B cell (primary cell): ENCODE data around the gene KCNAB3. TPM values are rescaled to one million over a fixed set of nuclear protein-coding genes. Genes with fewer than 3 reads are reported as not detected.

ENCODE experiments used
- ATAC-seq: fragments of 200-7000 bp; cut with Tn5 transposase; one replicate; pipeline ENCODE4 v1.10.0; 2021; ENCODE audit warnings: low read depth, mild to moderate bottlenecking, moderate number of reproducible peaks, moderate library complexity
- CTCF ChIA-PET: fragments of 350-600 bp; sonication (Branson Sonifier 250); formaldehyde crosslinking; loops from one replicate; lab custom pipeline; 2021; ENCODE audit warnings: antibody characterized with exemption, inconsistent platforms; lab: Charles Lee
- POLR2A ChIA-PET: fragments of 350-600 bp; sonication (Branson Sonifier 250); formaldehyde crosslinking; loops from one replicate; lab custom pipeline; 2021; ENCODE audit warnings: antibody characterized with exemption; lab: Charles Lee
- DNase-seq: peaks from one replicate; pipeline ENCODE4 v3.0.0; 2013
- H2AFZ ChIP-seq: 2 replicates; pipeline ENCODE4 v1.6.1; 2012; ENCODE audit warnings: mild to moderate bottlenecking, low read depth, low read length; ENCODE audit not compliant: insufficient read depth, poor library complexity, severe bottlenecking
- H3K27ac ChIP-seq, 2 donors: 1 replicate in 1 of 2; 2 replicates in 1 of 2; pipeline ENCODE4 v1.5.1; 2012 to 2013; ENCODE audit warnings: low read length in 2 of 2, mild to moderate bottlenecking in 2 of 2, moderate library complexity in 1 of 2
- H3K27me3 ChIP-seq, 4 experiments: fragments of 200-600 bp in 1 of 4; sonication (generic) in 1 of 4; replicated peaks in 1 of 4; 1 replicate in 2 of 4; 2 replicates in 2 of 4; pipeline versions ENCODE4 v1.6.1 to v1.7.0; 2013 to 2016; ENCODE audit warnings: low read length in 3 of 4, mild to moderate bottlenecking in 2 of 4, mixed read lengths in 1 of 4, moderate library complexity in 1 of 4; ENCODE audit not compliant: insufficient read depth in 4 of 4, control insufficient read depth in 3 of 4; ENCODE audit errors: control extremely low read depth in 1 of 4
- H3K36me3 ChIP-seq, 2 experiments: replicated peaks in 1 of 2; 1 replicate in 1 of 2; 2 replicates in 1 of 2; pipeline versions ENCODE4 v1.6.1 to v1.7.1; 2013; ENCODE audit warnings: low read length in 1 of 2; ENCODE audit not compliant: insufficient read depth in 2 of 2, control insufficient read depth in 1 of 2; ENCODE audit errors: control extremely low read depth in 1 of 2, extremely low read depth in 1 of 2
- H3K4me1 ChIP-seq, 2 donors: fragments of 200-600 bp in 1 of 2; sonication (generic) in 1 of 2; 1 replicate in 1 of 2; 2 replicates in 1 of 2; pipeline versions ENCODE4 v1.5.1 to v1.6.1; 2013 to 2017; ENCODE audit warnings: low read length in 2 of 2; ENCODE audit not compliant: control insufficient read depth in 2 of 2, insufficient read depth in 2 of 2
- H3K4me2 ChIP-seq: replicated peaks from 2 replicates; pipeline ENCODE3; 2012; ENCODE audit warnings: mild to moderate bottlenecking, low read depth, low read length; ENCODE audit not compliant: poor library complexity, severe bottlenecking
- H3K4me3 ChIP-seq, 5 experiments: fragments of 200-600 bp in 1 of 5; sonication (generic) in 1 of 5; 1 replicate in 3 of 5; 2 replicates in 2 of 5; pipeline versions ENCODE4 v1.5.1 to v1.7.0; 2011 to 2016; ENCODE audit warnings: low read length in 4 of 5, mild to moderate bottlenecking in 4 of 5, low read depth in 2 of 5, control low read depth in 1 of 5, moderate library complexity in 1 of 5; ENCODE audit not compliant: insufficient read depth in 1 of 5; ENCODE audit errors: control extremely low read depth in 1 of 5, extremely low read depth in 1 of 5
- H3K79me2 ChIP-seq: fragments of 200-600 bp; sonication (generic); one replicate; pipeline ENCODE4 v1.6.0; 2016; ENCODE audit warnings: low read length; ENCODE audit not compliant: control insufficient read depth, insufficient read depth
- H3K9ac ChIP-seq: fragments of 200-600 bp; sonication (generic); 2 replicates; pipeline ENCODE4 v1.6.1; 2017; ENCODE audit warnings: mild to moderate bottlenecking, low read length, moderate library complexity
- H3K9me3 ChIP-seq, 3 donors: one replicate each; pipeline versions ENCODE4 v1.6.1 to v1.7.1; 2013; ENCODE audit warnings: low read length in 2 of 3; ENCODE audit not compliant: control insufficient read depth in 2 of 3, insufficient read depth in 1 of 3; ENCODE audit errors: control extremely low read depth in 1 of 3
- H4K20me1 ChIP-seq: 2 replicates; pipeline ENCODE4 v1.6.0; 2012; ENCODE audit warnings: mild to moderate bottlenecking, low read length; ENCODE audit not compliant: insufficient read depth, control insufficient read depth, poor library complexity, severe bottlenecking
- H3K27ac Mint-ChIP-seq: one replicate; pipeline ENCODE4 v1.8.0; 2021; ENCODE audit warnings: mixed read lengths
- H3K27me3 Mint-ChIP-seq: one replicate; pipeline ENCODE4 v1.8.0; 2021; ENCODE audit warnings: mixed read lengths
- H3K4me1 Mint-ChIP-seq: one replicate; pipeline ENCODE4 v1.8.0; 2021; ENCODE audit warnings: mixed read lengths
- H3K4me3 Mint-ChIP-seq: one replicate; pipeline ENCODE4 v1.8.0; 2021; ENCODE audit warnings: mixed read lengths
- H3K9me3 Mint-ChIP-seq: one replicate; pipeline ENCODE4 v1.8.0; 2022; ENCODE audit warnings: mixed read lengths; ENCODE audit not compliant: insufficient read depth
- EZH2 ChIP-seq: IDR thresholded peaks from 2 replicates; pipeline ENCODE4 v1.6.1; 2012; ENCODE audit warnings: borderline replicate concordance, low read depth, mild to moderate bottlenecking, moderate library complexity, low read length; ENCODE audit not compliant: insufficient read depth, poor library complexity, severe bottlenecking
- WGBS: methylation state at CpG from one replicate; pipeline ENCODE4 v1.1.5; 2013; ENCODE audit warnings: missing lambda C conversion rate; ENCODE audit not compliant: insufficient coverage; 5-methylcytosine and 5-hydroxymethylcytosine counted together
- intact Hi-C: fragments of 100-400 bp; cut with micrococcal nuclease; formaldehyde crosslinking; loops from one replicate; pipeline ENCODE4 v1.10.0; 2022
- polyA plus RNA-seq: library from polyadenylated mRNA; depleted of rRNA; stranded (reverse); fragments of >200 nt; gene quantifications from 2 replicates; pipeline ENCODE4 v1.2.3, GENCODE V29; 2012
- total RNA-seq, 2 donors: library from RNA; stranded (reverse); fragments of 120-200 nt in 1 of 2; gene quantifications; 1 replicate in 1 of 2; 2 replicates in 1 of 2; pipeline versions ENCODE4 v1.2.3 to v1.2.4, GENCODE V29; 2013 to 2022
- TF ChIP-seq, protein P1 (sequence below): fragments of 200-600 bp; IDR thresholded peaks from one replicate; pipeline ENCODE4 v1.8.0; 2022; ENCODE audit warnings: antibody characterized with exemption, mild to moderate bottlenecking

KCNAB3 gene
- total and polyA plus RNA-seq, 2 donors (not counting 1 experiment from before 2014, with no cell fraction given), result 11.4 to 16.3 TPM

GRCh38 chr17:7882068-7882467, 47.6 kb downstream of the KCNAB3 start:
- intact Hi-C loops, result loop anchor here (10.0 kb wide), 1 partner anchor 137 kb away; no protein-coding TSS in a partner anchor
- Histone ChIP-seq H3K79me2 (peaks cover 20% of the 10 kb centered on the region), H3K27ac (no peak overlapping the region), H4K20me1 (no peaks in the 10 kb centered on the region), H2AFZ (peak overlapping the region; percentile 1), H3K36me3 (no peaks in the 10 kb centered on the region), H3K4me3 (no peak overlapping the region), H3K4me2 (no peak overlapping the region), H3K9ac (no peak overlapping the region), H3K4me1 (peaks cover 35 to 40% of the 10 kb centered on the region in 2 donors), H3K27me3 (no peaks in the 10 kb centered on the region), H3K9me3 (no peaks in the 10 kb centered on the region)
- peaks cover 3% of the 10 kb centered on the region for H3K4me1 Mint-ChIP-seq
- POLR2A ChIA-PET, result no interaction called here
- DNase-seq (no peak), ATAC-seq (no peak)
- 30% methylated on average over 2 of the region's 7 CpGs for WGBS
- TF ChIP-seq, protein P1, sequence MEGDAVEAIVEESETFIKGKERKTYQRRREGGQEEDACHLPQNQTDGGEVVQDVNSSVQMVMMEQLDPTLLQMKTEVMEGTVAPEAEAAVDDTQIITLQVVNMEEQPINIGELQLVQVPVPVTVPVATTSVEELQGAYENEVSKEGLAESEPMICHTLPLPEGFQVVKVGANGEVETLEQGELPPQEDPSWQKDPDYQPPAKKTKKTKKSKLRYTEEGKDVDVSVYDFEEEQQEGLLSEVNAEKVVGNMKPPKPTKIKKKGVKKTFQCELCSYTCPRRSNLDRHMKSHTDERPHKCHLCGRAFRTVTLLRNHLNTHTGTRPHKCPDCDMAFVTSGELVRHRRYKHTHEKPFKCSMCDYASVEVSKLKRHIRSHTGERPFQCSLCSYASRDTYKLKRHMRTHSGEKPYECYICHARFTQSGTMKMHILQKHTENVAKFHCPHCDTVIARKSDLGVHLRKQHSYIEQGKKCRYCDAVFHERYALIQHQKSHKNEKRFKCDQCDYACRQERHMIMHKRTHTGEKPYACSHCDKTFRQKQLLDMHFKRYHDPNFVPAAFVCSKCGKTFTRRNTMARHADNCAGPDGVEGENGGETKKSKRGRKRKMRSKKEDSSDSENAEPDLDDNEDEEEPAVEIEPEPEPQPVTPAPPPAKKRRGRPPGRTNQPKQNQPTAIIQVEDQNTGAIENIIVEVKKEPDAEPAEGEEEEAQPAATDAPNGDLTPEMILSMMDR, result no peak
- TF ChIP-seq EZH2, result no peak
- no peaks in the 10 kb centered on the region for H3K9me3 Mint-ChIP-seq
- H3K4me3 Mint-ChIP-seq, result no peak overlapping the region
- no peaks in the 10 kb centered on the region for H3K27me3 Mint-ChIP-seq
- no peak overlapping the region for H3K27ac Mint-ChIP-seq
- CTCF ChIA-PET, result no interaction called here

DNA sequence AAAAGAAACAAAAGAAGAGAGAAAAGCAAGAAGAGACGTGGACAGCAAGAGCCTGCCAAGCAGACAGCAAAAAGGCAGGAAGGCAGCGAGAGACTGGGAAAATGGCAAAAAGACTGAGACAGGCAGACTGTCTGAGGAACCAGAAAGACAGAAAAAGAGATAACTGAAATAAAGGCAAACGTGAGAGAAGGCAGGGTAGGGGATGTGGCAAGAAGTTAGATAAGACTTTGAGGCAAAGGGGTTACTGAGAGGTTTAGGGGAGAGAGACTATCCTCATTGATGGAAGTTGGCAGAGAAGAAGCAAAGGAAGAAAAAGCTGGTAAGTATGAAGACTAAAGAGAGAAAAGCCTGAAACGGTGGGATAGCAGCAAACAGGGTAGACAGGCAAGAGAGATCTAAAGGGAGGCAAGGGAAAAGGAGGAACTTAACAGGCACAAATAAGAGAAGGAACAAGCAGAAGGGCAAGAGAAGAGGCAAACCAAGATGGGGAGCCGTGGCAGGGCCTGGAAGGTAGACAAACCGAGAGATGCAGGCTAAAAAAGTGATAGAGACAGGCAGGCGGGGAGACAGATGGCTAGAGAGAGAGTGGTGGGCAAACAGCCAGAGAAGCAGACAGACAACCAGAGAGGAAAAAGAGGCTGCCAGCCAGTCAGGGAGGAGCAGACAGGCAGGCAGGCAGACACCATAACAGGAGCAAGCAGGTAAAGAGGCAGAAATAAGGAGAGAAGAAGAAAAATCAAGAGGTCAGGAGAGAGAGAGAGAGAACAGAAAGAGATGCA, 48.2 kb downstream of the KCNAB3 start:
- no peaks in the 10 kb centered on the region for H3K9me3 Mint-ChIP-seq
- Histone ChIP-seq H3K9me3 (no peaks in the 10 kb centered on the region), H3K4me2 (no peak overlapping the region), H3K27me3 (no peaks in the 10 kb centered on the region), H4K20me1 (no peaks in the 10 kb centered on the region), H3K9ac (no peak overlapping the region), H3K79me2 (peaks cover 20% of the 10 kb centered on the region), H3K4me3 (no peak overlapping the region), H2AFZ (peak overlapping the region; percentile 1), H3K27ac (peak overlapping the region in 1 of 2 donors; percentile 32), H3K36me3 (no peaks in the 10 kb centered on the region), H3K4me1 (peaks cover 30 to 34% of the 10 kb centered on the region in 2 donors)
- H3K27ac Mint-ChIP-seq, result no peak overlapping the region
- CTCF ChIA-PET, result no interaction called here
- ATAC-seq, result no peak
- 54% methylated on average over 7 of the region's 7 CpGs for WGBS
- no peaks in the 10 kb centered on the region for H3K27me3 Mint-ChIP-seq
- no peak for DNase-seq
- no peak overlapping the region for H3K4me3 Mint-ChIP-seq
- POLR2A ChIA-PET, result no interaction called here
- no peak for TF ChIP-seq EZH2
- TF ChIP-seq, protein P1, result no peak
- peaks cover 4% of the 10 kb centered on the region for H3K4me1 Mint-ChIP-seq
- intact Hi-C loops, result loop anchor here (10.0 kb wide), 1 partner anchor 137 kb away; no protein-coding TSS in a partner anchor
